Liver (tissue), 3 donors: ENCODE data around the gene TLR10.

Experiments
- CTCF ChIP-seq: fragments of 150-350 bp; IDR thresholded peaks from 2 replicates; pipeline ENCODE4 v1.5.1; 2017; ENCODE audit warnings: improper control_type of control experiment, low read depth, low read length; ENCODE audit not compliant: missing input control
- FOXA1 ChIP-seq: IDR thresholded peaks from 2 replicates; pipeline ENCODE4 v1.6.1; 2016; ENCODE audit warnings: antibody characterized with exemption
- GABPA ChIP-seq, 2 donors: IDR thresholded peaks in 1 of 2; conservative IDR thresholded peaks in 1 of 2; 2 replicates each; pipeline ENCODE4 v1.6.1; 2016; ENCODE audit warnings: antibody characterized with exemption in 2 of 2, mild to moderate bottlenecking in 1 of 2, moderate library complexity in 1 of 2
- HNF4A ChIP-seq, 2 donors: conservative IDR thresholded peaks; 2 replicates each; pipeline ENCODE4 v1.6.1; 2016; ENCODE audit warnings: antibody characterized with exemption in 2 of 2, mild to moderate bottlenecking in 2 of 2
- RAD21 ChIP-seq, 2 donors: IDR thresholded peaks; 2 replicates each; pipeline ENCODE4 v1.6.1; 2016; ENCODE audit warnings: antibody characterized with exemption in 2 of 2, mild to moderate bottlenecking in 2 of 2
- TAF1 ChIP-seq: conservative IDR thresholded peaks from 2 replicates; pipeline ENCODE4 v1.6.1; 2016; ENCODE audit warnings: antibody characterized with exemption, mild to moderate bottlenecking
- donor health status: healthy.
- donor health status: healthy.

GRCh38 chr4:38724475-38724808 is 58.3 kb downstream of the TLR10 start:
- TF ChIP-seq CTCF = no peak
- TF ChIP-seq HNF4A (conservative IDR thresholded peaks at IDR 0.05) = no peak
- TF ChIP-seq RAD21 (IDR thresholded peaks at IDR 0.05) = no peak
- no peak for TF ChIP-seq GABPA (IDR thresholded peaks at IDR 0.05 in 1 of 2, conservative IDR thresholded peaks at IDR 0.05 in 1 of 2)
- TF ChIP-seq TAF1 = no peak
- TF ChIP-seq FOXA1 = no peak
